K562 (cell line): Measurements from ENCODE around the gene GRB10. TPM values are rescaled to one million over a fixed set of nuclear protein-coding genes. Genes with fewer than 3 reads are reported as not detected.

ENCODE experiments used
- ATAC-seq: fragments of 200-7000 bp; cut with Tn5 transposase; 3 replicates; pipeline ENCODE4 v1.9.1; 2020; ENCODE audit warnings: moderate library complexity
- BruUV-seq: library from RNA; stranded (reverse); fragments of 400-500 nt; replicated peaks from 2 replicates; lab custom pipeline; 2021; lab: Mats Ljungman, UMichigan
- CTCF ChIA-PET: fragments of 300-600 bp; formaldehyde crosslinking; extraction: SDS; loops from one replicate; lab custom pipeline; 2021; ENCODE audit warnings: low intra/inter-chr PET ratio; lab: Yijun Ruan, JAX
- POLR2A ChIA-PET: fragments of 300-600, 350-650 bp; sonication (Branson Sonifier 250); formaldehyde crosslinking; extraction: SDS; loops from one replicate; lab custom pipeline; 2021; ENCODE audit warnings: antibody characterized with exemption, inconsistent platforms; lab: Yijun Ruan, JAX
- DNase-seq, 4 experiments: peaks; one replicate each; pipeline versions ENCODE4 v3.0.0 to v3.0.0-alpha.2; 2011 to 2018; ENCODE audit warnings: low spot score in 3 of 4, mixed read lengths in 3 of 4; ENCODE audit errors: extremely low read depth in 1 of 4
- FAIRE-seq: peaks from 2 replicates; lab custom pipeline; 2011; peaks lifted over from hg19 to GRCh38; lab: Jason Lieb, UNC
- H2AFZ ChIP-seq: 2 replicates; pipeline ENCODE4 v1.6.0; 2011; ENCODE audit warnings: low read depth, low read length, control low read depth, inconsistent platforms
- H3K27ac ChIP-seq: fragments of 200-600 bp; 3 replicates; pipeline ENCODE4 v1.8.0; 2011; ENCODE audit warnings: low read depth, mild to moderate bottlenecking, control low read depth, inconsistent platforms, low read length, moderate library complexity, mixed read lengths; ENCODE audit errors: extremely low read depth
- H3K27me3 ChIP-seq, 2 experiments: fragments of 300-600 bp in 1 of 2; 2 replicates in 1 of 2; 3 replicates in 1 of 2; pipeline versions ENCODE4 v1.6.0 to v1.8.0; 2011; ENCODE audit warnings: inconsistent platforms in 2 of 2, low read length in 2 of 2, mild to moderate bottlenecking in 1 of 2, mixed read lengths in 1 of 2, moderate library complexity in 1 of 2; ENCODE audit not compliant: control insufficient read depth in 2 of 2, insufficient read depth in 2 of 2
- H3K36me3 ChIP-seq: fragments of 300-600 bp; 3 replicates; pipeline ENCODE4 v1.8.0; 2011; ENCODE audit warnings: mild to moderate bottlenecking, low read length, inconsistent platforms; ENCODE audit not compliant: control insufficient read depth, insufficient read depth
- H3K4me1 ChIP-seq, 2 experiments: fragments of 200-600 bp in 1 of 2; replicated peaks in 1 of 2; 2 replicates in 1 of 2; 3 replicates in 1 of 2; pipeline versions ENCODE4 v1.5.1 to v1.8.0; 2011; ENCODE audit warnings: inconsistent platforms in 2 of 2, low read length in 2 of 2, mild to moderate bottlenecking in 1 of 2, mixed read lengths in 1 of 2, moderate library complexity in 1 of 2; ENCODE audit not compliant: control insufficient read depth in 2 of 2, insufficient read depth in 2 of 2
- H3K4me2 ChIP-seq: 2 replicates; pipeline ENCODE4 v1.6.1; 2011; ENCODE audit warnings: low read length, control low read depth, inconsistent platforms, mixed read lengths; ENCODE audit not compliant: insufficient read depth
- H3K4me3 ChIP-seq: fragments of 200-600 bp; sonication (generic), shearing (Covaris generic); 2 replicates; pipeline ENCODE4 v1.5.1; 2016; ENCODE audit warnings: control low read depth, inconsistent platforms
- H3K79me2 ChIP-seq: fragments of 200-600 bp; 3 replicates; pipeline ENCODE4 v1.8.0; 2011; ENCODE audit warnings: low read length, inconsistent platforms; ENCODE audit not compliant: control insufficient read depth, insufficient read depth
- H3K9ac ChIP-seq, 2 experiments: 2 replicates each; pipeline versions ENCODE4 v1.6.0 to v1.6.1; 2011; ENCODE audit warnings: low read depth in 2 of 2, low read length in 2 of 2, control low read depth in 1 of 2, inconsistent platforms in 1 of 2, mild to moderate bottlenecking in 1 of 2, mixed read lengths in 1 of 2; ENCODE audit not compliant: insufficient read depth in 1 of 2
- H3K9me1 ChIP-seq: one replicate; pipeline ENCODE4 v1.6.0; 2011; ENCODE audit warnings: inconsistent platforms, mild to moderate bottlenecking, low read length, moderate library complexity; ENCODE audit not compliant: control insufficient read depth, insufficient read depth
- H3K9me3 ChIP-seq: replicated peaks from 2 replicates; pipeline ENCODE4 v1.5.1; 2011; ENCODE audit warnings: low read depth, low read length, inconsistent platforms; ENCODE audit not compliant: control insufficient read depth, insufficient read depth
- H4K20me1 ChIP-seq: replicated peaks from 2 replicates; pipeline ENCODE4 v1.6.1; 2011; ENCODE audit warnings: low read length, inconsistent platforms, mixed read lengths; ENCODE audit not compliant: control insufficient read depth, insufficient read depth
- CBFA2T3 ChIP-seq: fragments of 450-650 bp; IDR thresholded peaks from 2 replicates; pipeline ENCODE4 v1.6.1; 2017
- IFI16 ChIP-seq: fragments of 250-450 bp; sonication (Bioruptor Pico); IDR thresholded peaks from 2 replicates; pipeline ENCODE4 v2.1.2; 2022; ENCODE audit warnings: mild to moderate bottlenecking, inconsistent platforms
- NFYB ChIP-seq: IDR thresholded peaks from 2 replicates; pipeline ENCODE4 v1.6.1; 2011; ENCODE audit warnings: mild to moderate bottlenecking, moderate library complexity; ENCODE audit not compliant: insufficient read length; ENCODE audit errors: extremely low read depth
- ZNF253 ChIP-seq: fragments of 250-450 bp; sonication (Bioruptor Pico); conservative IDR thresholded peaks from 2 replicates; pipeline ENCODE4 v1.6.1; 2021; ENCODE audit warnings: mild to moderate bottlenecking
- WGBS: fragments of 100-300 bp; shearing (Covaris generic); methylation state at CpG from one replicate; pipeline ENCODE4 v1.1.6; 2016; ENCODE audit warnings: low coverage, mixed read lengths; ENCODE audit not compliant: insufficient coverage; ENCODE audit errors: missing lambda C conversion rate; 5-methylcytosine and 5-hydroxymethylcytosine counted together
- in situ Hi-C: fragments of 300-500 bp; cut with MboI; formaldehyde crosslinking; loops from 4 replicates; pipeline ENCODE4 v1.15.0; 2018; ENCODE audit warnings: inconsistent platforms, mixed read lengths
- intact Hi-C: fragments of 100-400 bp; cut with micrococcal nuclease; formaldehyde crosslinking; loops from 2 replicates; pipeline ENCODE4 v1.14.2; 2022
- polyA plus RNA-seq, 8 experiments: library from polyadenylated mRNA; depleted of rRNA in 4 of 8; stranded (reverse) in 5 of 8; unstranded in 3 of 8; fragments of >200 nt; fragmentation: Nextera tagmentation in 2 of 8; fragmentation: Illumina TruSeq in 1 of 8; extraction: Ambion mirVana in 2 of 8; extraction: Trizol in 1 of 8; gene quantifications; 2 replicates each; pipeline versions ENCODE4 v1.2.1 to v1.2.3, GENCODE V29; 2011 to 2014; ENCODE audit warnings: inconsistent platforms in 1 of 8, missing spikeins in 1 of 8
- total RNA-seq, 7 experiments: library from RNA; depleted of rRNA in 6 of 7; stranded (reverse); fragments of >200 nt in 6 of 7; fragmentation: Illumina TruSeq in 2 of 7; extraction: Trizol in 2 of 7; gene quantifications; 2 replicates each; pipeline versions ENCODE4 v1.2.1 to v1.2.3, GENCODE V29; 2011 to 2021; ENCODE audit warnings: low replicate concordance in 1 of 7

GRB10 gene
- total and polyA plus RNA-seq, 9 of the 15 experiments (the other 6 are each of a cell fraction or from before 2014, with no cell fraction given), result 8.9 to 88.5 (median 40.7) TPM

DNA sequence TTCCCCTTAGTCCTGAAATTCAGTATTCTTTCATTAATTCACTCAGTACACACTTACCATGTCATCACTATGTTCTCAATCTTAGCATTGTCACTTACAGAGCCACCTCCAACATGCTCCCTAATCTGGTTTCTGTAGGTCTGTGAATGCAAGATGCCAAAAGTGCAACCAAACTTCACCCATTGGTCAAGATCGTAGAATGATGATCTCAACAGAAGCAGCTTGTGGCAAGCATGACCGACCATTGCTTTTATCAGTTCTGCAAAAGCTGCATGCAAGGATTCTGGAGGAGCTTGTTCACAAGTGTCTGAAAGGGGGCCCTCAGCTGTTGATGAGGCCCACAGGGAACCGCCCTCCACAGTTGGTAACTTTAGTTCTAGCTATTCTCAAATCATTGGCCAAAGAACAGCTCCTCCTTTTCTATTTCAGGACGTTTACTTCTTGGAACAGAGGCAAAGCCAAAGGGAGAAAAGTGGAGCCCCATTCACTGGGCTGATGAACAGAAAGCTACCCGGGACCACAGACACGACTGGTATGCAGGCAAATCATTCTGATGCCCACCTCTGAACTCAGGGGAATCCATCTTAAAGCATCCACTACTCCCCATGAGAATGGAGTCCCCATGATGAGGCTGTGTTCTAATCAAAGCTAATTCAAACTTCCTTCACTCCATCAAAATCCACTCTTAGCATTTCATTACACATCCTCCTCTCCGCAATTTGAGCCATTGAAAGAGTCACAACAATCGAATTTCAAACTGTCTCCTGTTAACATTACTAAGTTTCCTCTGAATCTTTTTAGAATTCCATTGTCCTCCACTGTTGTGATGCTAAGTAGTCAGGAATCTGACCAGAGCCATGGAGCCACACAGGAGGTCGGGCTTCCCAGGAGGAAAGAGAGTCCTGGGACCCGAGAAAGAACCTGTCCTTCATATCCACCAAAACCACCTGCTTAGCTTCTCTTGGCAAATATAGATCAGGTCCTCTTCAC, 13.9 kb downstream of the GRB10 start:
- no peak overlapping the region for H2AFZ ChIP-seq
- ATAC-seq (peak; percentile 18), DNase-seq (peak in 1 of 4 experiments; percentile 30)
- no peaks in the 10 kb centered on the region for H3K27me3 ChIP-seq
- in situ Hi-C loops, result no loop called here
- peaks cover 0 to 14% of the 10 kb centered on the region in 2 experiments; a peak in 3 of 5 replicates for H3K4me1 ChIP-seq
- intact Hi-C loops, result no loop called here
- H3K79me2 ChIP-seq, result peaks cover 99% of the 10 kb centered on the region
- no peaks in the 10 kb centered on the region for H3K36me3 ChIP-seq
- BruUV-seq, result no TSS peak
- POLR2A ChIA-PET, result interaction anchor here (0.6 to 1.9 kb wide), 8 partner anchors 10 to 200 kb away, joined by 3 to 12 read pairs (median 4); no protein-coding TSS in a partner anchor
- peaks cover 9% of the 10 kb centered on the region for H3K9me1 ChIP-seq
- 58% methylated on average over 10 of the region's 10 CpGs for WGBS
- H3K9me3 ChIP-seq, result no peaks in the 10 kb centered on the region
- no peak overlapping the region for H3K4me3 ChIP-seq
- no peak overlapping the region for H3K27ac ChIP-seq
- TF ChIP-seq IFI16, result no peak
- no peak for TF ChIP-seq ZNF253 (CRISPR knock-in tag)
- TF ChIP-seq CBFA2T3, result peak; percentile 40; the same call in 1 of the 2 replicates
- TF ChIP-seq NFYB, result peak; percentile 43
- TF ChIP-seq, all 486 proteins: peak for 2
- Histone ChIP-seq H3K9ac (no peak overlapping the region; a peak in 1 of 4 replicates), H4K20me1 (peaks cover 63% of the 10 kb centered on the region), H3K4me2 (no peak overlapping the region)
- CTCF ChIA-PET, result no interaction called here
- no peak for FAIRE-seq
